SHP77 (cell line): ENCODE measurements around the gene SHMT2.

Source experiments
- DNase-seq, 2 experiments: peaks; one replicate each; lab custom pipeline; 2025; lab: John Stamatoyannopoulos, UW

SHMT2 gene

GRCh38 chr12:57215065-57215464, 14.4 kb upstream of the SHMT2 start:
- no peak for DNase-seq

GRCh38 chr12:57215668-57216013, 13.9 kb upstream of the SHMT2 start:
- DNase-seq, result peak in 1 of 2 experiments; percentile 23

DNA sequence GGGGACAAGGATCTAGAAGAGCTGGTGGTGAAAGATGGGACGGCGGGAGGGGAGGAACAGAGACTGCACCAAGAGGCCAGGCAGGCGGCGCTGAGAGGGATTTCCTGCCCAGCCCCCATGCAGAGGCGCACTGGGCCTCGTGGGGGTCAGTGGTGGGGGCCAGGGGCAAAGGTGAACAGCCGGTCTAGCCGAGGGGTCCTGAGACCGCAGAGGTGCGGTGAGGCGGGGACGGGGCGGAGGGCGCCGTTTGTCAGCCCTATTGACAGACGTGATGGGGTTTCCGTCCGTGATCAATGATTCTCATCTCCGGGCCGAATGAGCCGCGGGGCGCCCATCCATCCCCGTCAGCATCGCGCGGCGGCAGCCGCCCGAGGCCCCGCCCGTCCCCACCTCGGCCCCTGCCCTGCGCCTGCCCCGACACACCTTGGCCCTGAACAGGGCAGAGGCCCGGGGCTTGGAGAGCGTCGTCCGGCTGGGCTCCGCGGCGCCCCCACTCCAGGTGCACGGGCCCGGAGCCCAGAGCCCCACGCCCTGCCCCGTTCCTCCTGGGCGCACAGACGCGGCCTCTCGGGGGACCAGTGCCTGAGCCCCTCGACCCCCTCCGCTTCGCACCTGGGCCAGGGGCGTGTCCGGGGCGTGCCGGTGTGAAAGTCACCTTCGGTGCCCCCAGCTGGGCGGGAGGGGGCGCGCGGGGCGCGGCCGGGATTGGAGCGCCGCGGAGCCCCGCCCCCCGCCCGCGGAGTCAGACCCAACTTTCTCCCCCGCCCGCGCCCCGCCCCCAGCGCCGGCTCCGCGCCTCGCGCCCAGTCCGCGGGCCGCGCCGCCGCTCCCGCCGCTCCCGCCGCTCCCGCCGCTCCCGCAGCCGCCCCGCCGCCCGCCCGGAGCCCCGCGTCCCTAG, 13.2 kb upstream of the SHMT2 start, which contains the start of gene NXPH4:
Gene NXPH4, plus strand, starts transcription at position 781 of the 898 bp plus-strand sequence. CDS start 176 bp downstream, outside the sequence.
- DNase-seq, result peak in 1 of 2 experiments; percentile 22

DNA sequence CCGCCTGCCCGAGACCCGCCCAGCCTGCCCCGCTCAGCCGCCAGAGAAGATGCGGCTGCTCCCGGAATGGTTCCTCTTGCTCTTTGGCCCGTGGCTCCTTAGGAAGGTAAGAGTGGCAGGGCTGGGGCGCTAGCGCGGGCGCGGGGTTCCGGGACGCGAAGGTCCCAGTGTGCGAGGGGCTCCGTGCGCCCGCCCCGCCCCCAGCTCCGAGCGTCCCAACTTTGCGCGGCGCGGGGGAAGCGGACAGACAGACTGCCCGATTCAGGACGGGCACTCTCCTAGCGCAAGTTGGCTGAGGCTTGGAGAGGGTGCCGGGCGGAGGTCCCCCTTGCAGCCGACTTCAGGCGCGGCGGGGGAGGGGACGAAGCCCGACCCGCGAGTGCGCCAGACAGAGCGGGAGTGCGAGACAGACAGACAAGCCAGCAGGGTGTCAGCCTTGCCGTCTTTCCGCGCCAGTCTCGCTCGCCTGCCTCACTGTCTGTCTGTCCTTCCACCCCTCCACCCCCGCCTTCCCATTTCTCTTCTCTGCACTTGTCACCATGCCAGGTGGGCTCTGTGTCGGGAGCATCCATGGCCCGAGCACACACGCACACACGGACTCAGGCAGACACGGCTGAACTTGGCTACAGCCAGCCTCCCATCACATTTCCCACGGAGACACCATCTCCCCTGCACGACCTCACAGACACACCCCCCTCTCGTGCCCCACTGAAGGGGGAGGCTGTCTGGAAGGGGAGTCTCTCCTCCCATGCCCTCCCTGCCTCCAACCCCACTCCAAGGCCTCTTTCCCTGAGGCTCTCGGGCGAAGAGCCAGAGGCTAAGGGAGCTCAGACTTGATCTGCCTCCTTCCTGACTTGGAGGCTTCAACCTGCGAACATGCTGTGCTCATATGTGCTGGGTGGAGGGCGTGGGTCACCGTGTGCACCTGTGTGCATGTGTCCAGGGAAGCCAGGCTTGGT, 12.3 kb upstream of the SHMT2 start:
- DNase-seq, result no peak

GRCh38 chr12:57218030-57218853, 11.3 kb upstream of the SHMT2 start:
- no peak for DNase-seq

DNA sequence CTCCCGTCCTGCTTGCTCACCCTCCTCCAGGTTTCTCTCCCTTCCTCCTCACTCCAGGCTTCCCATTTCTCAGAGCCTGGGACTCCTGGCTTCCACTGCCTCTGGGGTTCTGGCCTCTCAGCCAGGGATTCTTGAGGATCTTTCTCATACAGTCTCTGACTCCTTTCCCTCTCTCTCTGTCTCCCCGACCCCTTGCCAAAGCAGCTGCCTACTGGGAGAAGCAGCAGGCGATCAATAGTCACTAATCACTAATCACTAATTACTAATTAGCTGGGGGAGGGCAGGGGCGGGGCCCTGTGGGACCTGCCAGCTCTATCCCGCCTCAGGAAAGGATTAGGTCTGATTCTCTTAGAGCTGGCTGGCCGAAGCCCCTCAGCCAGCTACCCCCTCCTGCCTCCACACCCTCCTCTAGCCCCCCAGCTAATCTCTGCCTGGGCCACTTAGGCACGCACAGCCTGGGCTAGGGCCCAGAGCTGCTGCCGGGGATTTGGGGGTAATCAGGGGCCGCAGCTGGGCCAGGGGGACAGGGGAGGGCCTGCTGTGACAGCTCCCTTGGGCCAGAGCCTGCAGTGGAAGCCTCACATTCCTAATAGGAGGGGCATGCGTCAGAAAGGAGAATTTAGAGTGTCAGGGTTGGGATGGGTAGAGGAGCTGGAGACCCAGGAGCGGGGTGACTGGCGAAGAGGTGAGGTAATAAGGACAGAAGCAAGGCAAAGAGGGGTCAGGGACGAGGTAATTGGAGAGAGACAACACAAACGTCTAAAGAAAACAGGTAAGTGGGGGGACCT, 10.1 kb upstream of the SHMT2 start:
- no peak for DNase-seq

DNA sequence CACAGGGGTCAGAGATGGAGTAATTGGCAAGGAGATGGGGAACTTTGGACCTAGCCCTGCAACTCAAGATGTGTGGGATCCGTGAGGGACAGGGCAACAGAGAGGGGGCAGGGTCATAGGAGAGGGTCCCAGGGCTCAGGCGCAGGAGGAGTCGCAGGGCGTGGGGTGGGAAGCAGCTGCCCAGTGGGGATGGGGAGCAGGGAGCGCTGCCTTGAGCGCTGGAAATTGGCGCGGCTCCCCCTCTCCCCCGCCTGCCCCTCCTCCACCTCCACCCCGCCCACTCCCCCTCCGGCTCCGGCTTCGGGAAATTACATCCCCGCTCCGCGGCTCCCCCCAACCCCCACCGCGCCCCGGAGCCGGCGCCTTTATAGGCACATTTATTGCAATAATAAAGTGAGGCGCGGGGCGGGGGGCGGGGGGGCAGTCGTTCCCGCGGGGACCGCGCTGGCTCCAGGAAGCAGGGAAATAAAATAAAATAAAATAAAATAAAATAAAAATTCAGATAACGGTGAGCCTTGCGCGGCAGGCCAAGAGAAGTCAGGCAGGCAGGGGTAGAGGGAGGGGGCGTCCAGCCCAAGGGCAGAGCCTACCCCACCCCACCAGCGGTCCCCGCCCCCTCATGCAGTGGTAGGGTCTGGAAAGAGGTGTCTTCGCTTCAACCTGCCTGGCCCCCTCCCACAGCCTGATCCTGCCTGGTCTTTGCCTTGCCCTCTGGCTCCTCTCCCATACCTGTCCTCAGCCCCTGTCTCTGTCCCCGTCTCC, 9.3 kb upstream of the SHMT2 start:
- no peak for DNase-seq

- DNase-seq, result no peak
Observed at GRCh38 chr12:57220770-57221168, 8.7 kb upstream of the SHMT2 start.

DNA sequence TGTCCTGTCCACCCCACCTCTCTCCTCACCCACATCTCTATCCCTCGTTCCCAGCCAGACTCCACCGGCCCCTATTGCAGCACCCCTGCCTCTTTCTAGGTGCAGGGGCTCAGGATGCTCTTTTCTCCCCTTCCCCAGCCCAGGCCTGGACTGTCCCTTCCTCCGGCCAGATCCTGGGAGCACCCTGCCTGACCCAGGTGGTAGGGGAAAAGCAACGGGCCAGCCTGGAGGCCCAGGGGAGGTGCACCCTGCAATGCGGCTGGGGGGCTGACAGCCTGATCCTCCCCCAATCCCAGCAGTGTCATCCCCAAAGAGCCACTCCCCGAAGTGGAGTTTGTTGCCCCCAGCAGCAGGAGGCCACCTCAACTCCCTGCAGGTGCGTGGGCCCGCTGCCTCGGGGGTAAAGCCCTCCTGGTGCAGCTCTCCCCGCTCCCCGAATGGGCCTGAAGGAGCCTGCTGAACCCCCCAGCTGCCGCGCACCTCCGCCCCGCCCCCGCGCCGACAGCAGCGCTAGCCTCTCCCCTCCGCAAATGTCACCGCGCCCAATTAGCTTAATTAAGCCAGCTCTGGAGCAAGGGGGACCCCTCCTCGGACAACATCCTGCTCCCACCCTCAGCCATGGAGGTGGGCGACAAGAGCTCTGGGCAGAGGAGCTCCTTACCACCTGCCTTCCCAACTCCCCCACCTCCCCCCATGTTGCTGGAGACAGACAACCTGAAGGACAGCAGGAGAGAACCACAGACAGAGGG, 8.2 kb upstream of the SHMT2 start:
- no peak for DNase-seq

DNA sequence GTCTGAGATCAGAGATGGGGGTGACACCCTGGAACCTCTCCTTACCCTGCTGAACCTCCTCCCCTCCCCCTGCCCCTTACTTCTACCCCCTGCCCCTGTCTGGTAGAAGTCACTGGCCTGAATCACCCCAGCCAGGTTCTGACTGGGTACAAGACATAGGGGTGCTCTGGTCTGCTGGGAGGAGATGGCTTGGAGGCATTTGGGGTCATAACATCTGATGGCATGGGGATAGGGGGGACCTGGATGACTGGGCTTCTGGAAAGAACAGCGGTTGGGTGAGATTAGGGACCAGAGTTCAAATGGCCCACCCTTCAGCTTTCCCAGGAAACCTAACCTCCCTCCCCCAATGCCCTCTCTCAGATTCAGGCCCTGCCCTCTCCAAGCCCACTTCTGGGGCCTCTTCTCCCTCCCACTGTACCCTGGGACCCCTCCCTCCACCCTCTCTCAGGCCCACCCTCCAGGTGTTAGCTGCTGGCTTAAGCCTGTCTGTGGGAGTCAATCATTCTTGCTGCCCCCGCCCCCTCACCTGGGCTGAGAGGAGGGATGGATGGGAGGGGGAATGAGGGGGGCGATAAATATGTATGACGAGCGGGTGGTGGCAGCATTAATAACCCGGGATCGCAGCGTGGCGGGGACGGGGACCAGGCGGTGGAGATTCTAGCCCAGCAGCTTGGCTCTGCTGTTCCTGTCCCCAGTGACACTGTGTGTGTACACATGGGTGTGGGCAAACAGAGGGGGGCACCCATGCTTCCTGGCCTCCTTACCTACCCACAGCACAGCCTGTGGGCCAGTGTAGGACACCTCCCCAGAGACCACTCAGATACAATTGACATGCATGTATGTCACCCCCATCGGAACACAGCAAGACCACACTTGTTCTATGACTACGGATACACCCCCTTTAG, 7.0 kb upstream of the SHMT2 start:
- no peak for DNase-seq

- DNase-seq, result no peak
Observed at GRCh38 chr12:57223191-57224165, 6.0 kb upstream of the SHMT2 start.

GRCh38 chr12:57224278-57224972, 5.1 kb upstream of the SHMT2 start:
- DNase-seq, result no peak

DNA sequence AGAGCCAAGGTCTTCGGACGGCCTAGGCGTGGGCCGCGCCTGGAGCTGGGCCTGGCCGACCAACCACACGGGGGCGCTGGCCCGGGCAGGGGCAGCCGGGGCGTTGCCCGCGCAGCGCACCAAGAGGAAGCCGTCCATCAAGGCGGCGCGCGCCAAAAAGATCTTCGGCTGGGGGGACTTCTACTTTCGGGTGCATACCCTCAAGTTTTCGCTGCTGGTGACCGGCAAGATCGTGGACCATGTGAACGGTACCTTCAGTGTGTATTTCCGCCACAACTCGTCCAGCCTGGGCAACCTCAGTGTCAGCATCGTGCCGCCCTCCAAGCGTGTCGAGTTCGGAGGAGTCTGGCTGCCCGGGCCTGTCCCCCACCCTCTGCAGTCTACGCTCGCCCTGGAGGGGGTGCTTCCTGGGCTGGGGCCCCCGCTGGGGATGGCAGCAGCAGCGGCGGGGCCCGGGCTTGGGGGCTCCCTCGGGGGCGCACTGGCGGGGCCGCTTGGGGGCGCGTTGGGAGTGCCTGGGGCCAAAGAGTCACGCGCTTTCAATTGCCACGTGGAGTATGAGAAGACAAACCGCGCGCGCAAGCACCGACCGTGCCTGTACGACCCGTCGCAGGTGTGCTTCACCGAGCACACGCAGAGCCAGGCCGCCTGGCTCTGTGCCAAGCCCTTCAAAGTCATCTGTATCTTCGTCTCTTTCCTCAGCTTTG, 4.4 kb upstream of the SHMT2 start:
- peak; percentile 24 to 41 for DNase-seq

DNA sequence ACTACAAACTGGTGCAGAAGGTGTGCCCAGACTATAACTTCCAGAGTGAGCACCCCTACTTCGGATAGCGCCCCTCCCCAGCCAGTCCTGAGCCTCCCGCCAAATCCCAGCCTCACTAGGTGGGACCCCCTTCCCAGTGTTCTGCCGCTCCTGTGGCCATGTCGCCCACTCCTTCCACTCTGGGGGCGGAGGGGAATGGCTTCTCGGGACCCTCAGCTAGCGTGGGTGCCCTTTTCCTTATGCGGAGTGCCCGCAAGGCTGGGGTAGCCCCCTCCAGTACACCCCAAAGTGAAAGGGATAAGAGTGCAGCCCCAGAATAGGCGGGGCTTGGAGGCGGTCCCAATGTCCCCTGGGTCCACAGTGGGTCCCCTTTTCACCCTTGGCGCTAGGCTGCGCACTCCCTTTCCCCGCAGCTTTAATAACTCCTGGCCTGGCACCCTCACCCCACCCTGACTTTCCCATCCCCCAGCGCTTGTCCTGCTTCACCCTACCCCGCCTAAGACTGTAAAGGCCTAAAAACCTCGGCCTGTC, 3.8 kb upstream of the SHMT2 start:
- DNase-seq, result no peak

DNA sequence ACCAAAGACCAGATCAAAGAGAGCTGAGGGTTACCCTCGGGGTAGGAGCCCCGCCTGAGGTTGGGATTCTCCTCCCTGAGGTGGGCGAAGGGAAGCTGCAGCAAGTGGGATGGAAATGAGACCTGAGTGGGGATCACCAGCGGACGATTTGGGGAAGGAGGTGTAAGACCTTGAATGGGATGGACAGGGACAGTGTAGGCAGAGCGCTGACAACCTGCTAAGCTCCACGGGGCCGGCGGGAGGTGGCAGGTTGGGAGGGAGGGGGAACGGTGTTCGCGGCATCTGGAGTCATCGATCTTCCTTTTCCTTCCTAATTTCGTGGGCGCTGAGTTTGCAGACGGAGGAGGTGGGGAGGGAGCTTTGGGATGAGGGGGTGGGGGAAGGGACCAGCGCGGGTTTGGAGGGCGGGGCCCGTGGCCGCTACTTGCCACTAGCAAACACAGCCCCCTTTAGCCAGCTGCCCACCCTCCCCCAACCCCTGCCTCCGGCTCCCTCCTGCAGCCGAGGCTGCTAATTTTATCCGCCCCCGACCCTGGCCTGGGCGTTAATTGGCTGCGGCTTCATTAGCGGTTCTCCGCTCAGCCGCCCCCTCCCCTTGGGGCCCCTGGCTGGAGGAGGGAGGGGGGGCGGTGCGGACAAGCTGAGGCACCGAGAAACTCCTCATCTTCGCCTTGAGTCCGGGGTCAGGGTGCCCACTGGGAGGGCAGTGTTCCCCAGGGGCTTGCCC, 2.8 kb upstream of the SHMT2 start:
- DNase-seq, result no peak
